ENCODE measurements around the gene PARL.

DNA sequence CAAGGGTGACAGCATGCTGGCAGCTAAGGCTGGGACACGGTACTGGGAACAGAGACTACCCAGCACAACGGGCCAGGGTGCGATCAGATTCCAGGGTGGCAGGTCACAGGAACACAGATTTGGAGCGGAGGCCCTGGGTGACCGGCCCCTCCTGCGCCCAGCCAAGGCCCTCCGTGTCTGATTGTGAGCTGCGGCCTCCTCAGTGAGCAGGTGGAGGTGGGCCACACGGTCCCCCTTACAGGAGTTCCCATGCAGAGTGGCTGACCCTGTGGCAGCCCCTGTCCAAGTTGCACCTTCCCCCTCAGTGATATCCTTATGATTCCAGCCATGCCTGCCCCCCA, 28.9 kb upstream of the PARL start:
- no peak for TF ChIP-seq GATA3 (IDR thresholded peaks at IDR 0.05; ENCODE audit: low read depth, low read length)
- no peak for TF ChIP-seq GATA2 (IDR thresholded peaks at IDR 0.05; ENCODE audit: low read depth, low read length)
